GM20431 (cell line): Measurements from ENCODE around the gene PML.

Experiments
- in situ Hi-C: fragments of 300-500 bp; cut with MseI, MboI; formaldehyde crosslinking; loops from one replicate; pipeline ENCODE4 v1.15.0; 2020; ENCODE audit warnings: low sequenced_read_pairs; ENCODE audit not compliant: unreplicated experiment

The PML gene

DNA sequence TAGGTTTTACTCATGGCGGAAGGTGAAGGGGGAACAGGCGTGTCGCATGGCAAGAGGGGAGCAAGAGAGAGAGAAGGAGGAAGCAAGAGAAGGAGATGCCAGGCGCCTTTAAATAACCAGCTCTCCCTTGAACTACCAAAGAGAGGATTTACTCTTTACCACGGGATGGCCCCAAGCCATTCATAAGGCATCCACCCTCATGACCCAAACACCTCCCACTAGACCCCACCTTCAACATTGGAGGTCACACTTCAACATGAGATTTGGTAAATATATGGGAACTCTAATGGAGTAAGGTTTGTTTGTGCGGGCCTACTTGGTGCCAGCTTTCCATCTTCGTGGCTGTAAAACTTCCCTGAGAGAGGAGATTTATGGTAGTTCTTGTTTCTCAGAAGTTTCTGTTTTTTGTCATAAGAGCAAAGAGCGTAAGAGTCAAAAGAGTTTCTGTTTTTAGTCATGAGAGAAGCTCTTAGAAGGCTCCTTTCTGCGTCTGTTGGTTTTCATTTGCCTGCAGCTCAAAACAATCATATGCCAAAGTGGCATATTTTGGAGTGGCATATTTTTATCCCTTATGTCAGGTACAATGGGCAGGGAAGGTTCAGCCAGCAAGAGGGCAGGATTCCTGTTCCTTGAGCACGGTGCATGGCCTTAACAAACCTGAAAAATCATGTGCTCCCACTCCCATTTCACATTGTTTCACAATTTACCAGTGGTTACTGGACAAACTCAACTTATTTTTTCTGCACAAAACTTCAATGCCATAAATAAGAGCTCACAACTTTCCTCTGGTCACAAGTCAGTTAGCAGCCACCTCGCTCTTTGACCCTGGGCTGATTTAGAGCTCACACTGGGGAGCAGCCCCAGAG lies 12.5 kb downstream of the PML start:
- in situ Hi-C loops, result no loop called here

DNA sequence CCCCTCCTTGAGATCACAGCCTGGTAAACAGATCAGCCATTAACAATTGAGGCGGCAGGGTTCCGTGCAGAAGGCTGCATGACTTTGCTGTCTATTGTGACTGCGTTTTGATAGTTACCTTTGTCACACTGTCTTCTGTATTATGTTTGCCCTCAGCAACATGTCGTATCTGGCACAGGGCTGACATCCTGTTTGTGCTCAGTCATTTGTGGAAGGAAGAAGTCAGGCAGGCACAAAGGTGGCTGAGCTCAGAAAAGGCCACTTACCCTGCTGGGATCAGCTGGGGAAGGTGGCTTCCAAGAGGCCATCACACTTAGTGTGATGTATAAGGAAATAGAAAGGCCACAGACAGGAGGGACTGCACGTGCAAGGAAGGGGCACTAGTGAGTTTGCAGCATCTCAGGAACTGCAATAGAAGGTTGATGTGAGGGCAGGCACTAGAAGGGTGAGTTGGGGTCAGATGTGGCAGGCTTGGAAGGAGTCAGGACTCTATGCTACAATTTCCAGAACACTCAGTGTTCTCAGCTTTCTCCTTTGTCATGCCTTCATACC lies 13.4 kb downstream of the PML start:
- in situ Hi-C loops, result no loop called here

DNA sequence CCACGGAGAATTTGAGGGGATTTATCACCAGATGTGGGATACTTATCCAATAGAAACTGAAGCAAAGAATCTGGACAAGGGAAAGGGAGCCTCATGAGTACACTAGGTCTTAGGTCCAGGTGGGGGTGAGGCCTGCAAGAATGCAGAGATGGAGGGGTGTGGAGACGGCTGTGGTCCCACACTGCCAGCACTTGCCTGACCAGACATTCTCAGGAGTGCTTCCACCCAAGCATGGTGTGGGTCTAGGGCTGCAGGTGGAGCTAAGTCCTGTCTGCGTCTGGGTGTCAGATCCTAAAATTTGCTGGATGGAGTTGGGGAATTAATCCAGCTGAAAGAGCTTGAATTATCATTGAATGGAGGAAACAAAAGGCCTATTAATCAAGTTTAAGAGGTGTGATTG lies 14.4 kb downstream of the PML start:
- in situ Hi-C loops, result no loop called here

DNA sequence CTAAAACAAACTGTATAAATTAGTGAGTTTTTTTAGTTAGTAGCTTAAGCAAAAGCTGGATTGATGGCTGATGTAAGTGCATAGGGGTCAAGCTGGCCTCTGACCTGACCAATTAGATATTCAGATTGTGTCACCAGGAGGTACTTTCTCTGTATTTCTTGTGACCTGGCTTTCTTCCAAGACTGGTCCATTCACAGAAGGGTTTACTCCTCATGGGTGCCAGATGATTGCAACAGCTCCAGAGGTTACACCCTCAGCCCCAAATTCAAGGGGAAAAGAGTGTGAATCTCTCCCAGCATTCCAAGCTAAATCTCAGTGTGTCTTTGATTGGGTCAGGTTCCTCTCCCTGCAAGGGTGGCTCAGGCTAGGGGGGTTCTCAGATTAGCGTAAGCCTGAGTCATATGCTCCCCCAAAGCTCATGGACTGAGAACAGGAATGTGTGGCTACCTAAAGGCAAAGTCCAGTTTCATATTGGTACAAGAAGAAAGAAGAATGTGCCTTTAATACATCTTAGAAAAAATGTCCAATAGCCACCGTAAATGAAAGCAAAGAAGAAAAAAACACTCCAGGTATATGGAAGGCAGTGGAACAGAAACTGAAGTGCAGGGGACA lies 16.5 kb downstream of the PML start:
- in situ Hi-C loops, result no loop called here

DNA sequence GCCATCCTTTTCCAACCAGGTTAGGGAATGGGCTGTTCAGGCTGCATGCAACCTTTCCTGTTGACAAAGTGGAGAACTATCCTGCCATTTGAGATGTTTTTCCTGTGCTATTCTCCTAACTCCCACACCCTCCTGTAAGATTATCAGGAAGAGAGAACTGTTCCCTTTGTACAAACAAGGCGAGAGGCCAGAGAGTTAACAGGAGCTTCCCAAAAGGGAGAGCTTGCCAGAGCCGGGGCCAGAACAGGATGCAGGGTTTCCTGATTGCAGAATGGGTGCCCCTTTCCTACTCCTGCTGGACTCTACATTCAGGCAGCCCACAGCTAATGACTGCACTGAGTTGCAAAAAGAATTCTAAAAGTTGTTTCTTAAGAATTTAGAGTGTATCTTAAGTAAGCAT lies 17.1 kb downstream of the PML start:
- in situ Hi-C loops, result no loop called here

DNA sequence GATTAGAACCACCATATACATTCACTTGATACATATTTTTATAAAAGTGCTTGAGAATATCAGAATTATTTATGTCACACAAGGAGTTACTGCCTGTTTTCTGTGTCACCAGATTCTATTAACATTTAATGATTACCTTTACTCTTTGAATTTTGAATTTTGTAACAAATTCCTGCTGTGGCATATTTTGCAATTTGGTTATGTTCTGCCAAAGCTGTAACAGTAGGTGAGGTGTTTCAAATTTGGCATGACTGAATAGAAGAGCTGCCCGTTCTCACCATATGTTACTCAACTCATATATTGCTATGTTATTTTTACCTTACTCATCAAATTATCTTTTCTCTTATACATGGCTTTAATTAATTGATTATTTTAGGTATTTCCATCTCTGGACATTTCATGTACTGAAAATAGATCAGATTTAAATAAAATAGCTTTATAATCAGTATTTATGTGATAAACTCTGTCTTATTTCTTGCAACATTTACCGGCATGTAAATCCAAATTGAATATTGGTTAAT lies 18.9 kb downstream of the PML start:
- in situ Hi-C loops, result no loop called here

DNA sequence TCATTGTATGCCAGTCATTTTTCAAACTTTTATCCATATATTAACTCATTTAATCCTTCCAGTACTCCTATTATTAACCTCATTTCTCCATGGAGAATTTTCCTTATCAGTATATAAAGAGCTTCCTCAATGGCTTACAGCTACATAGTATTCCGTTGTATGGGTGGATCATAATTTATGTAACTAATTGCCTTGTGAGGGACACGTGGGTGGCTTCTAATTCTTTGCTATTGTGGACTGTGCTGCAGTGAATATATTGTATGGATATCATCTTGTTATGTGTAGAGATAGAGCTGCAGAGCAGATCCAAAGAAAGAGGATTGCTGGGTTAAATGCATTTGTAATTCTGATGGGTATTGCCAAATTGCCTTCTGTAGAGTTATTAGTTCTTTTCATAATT lies 25.2 kb downstream of the PML start:
- in situ Hi-C loops, result no loop called here

DNA sequence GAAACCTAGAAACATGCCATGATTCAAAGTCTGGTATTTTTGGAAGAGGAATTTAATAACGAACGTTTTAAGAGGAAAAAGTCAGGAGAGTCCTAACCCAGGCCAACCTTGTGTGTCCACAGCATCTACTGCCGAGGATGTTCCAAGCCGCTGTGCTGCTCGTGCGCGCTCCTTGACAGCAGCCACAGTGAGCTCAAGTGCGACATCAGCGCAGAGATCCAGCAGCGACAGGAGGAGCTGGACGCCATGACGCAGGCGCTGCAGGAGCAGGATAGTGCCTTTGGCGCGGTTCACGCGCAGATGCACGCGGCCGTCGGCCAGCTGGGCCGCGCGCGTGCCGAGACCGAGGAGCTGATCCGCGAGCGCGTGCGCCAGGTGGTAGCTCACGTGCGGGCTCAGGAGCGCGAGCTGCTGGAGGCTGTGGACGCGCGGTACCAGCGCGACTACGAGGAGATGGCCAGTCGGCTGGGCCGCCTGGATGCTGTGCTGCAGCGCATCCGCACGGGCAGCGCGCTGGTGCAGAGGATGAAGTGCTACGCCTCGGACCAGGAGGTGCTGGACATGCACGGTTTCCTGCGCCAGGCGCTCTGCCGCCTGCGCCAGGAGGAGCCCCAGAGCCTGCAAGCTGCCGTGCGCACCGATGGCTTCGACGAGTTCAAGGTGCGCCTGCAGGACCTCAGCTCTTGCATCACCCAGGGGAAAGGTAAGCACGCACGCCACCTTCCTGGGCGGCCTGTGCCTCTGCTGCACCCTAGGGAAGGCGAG lies 28.4 kb downstream of the PML start:
- in situ Hi-C loops, result no loop called here

DNA sequence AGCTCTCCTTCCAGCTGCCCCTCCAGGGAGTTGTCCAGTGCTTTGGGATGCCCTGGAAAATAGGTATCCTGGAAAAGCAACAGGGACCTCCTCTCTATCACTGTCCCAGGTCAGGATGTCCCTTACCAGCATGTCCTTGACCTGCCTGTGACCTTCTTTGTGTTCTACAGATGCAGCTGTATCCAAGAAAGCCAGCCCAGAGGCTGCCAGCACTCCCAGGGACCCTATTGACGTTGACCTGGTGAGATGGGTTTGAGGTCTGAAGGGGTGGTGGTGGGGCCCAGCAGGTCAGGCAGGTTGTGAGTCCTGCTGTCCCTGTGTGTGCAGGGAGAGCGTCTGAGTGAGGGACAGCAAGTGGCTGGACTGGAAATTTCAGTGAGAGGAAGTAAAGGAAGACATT lies 30.2 kb downstream of the PML start:
- in situ Hi-C loops, result no loop called here

DNA sequence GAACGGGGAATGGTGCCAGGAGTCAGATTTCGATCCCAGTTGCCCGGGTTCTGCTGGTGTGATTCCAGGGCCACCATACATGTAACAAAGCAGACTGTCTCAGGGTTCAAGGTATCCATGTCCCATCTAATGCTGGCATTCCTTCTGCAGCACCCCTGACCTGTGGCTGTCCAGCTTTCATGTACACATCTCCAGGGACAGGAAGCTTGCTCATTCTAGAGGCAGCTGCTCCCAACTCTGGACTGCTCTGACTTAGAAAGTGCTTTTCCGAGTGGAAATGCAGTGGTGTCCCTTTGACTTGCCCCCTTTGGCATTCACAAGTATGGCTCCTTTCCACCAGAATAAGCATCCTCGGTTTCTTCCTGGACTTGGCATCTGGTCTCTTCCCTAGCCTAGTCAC lies 30.9 kb downstream of the PML start:
- in situ Hi-C loops, result no loop called here

DNA sequence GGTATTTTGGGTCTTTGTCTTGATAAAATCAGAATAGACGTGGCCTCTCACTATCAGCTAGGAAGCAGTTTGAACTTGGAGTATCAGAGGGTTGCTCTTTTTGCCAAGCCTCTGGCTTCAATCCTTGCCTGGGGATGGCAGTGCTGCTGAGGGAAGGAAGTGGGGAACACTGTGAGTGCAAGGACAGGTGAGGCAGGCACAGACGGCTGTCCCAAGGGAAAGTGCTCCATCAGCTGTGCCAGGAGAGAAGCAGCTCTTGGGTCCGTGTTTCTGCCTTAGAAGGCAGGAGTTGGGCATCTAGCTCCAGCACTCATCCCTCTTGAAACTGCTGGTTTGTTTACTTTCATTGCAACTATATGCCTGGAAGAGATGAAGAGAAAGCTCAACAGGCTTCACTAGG lies 33.2 kb downstream of the PML start:
- in situ Hi-C loops, result no loop called here

DNA sequence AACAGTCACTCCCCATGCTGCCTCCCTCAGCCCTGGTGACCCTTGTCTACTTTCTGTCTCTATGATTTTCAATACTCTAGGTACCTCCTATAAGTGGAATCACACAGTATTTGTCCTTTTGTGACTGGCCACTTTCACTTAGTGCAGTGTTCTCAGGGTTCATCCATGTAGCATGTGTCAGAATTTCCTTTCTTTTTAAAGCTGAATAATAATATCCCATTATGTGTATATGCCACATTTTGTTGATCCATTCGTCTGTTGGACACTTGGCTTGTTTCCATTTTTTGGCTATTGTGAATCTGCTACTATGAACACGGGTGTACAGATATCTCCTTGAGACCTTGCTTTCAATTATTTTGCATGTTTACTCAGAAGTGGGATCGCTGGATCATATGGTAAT lies 34.1 kb downstream of the PML start:
- in situ Hi-C loops, result no loop called here

DNA sequence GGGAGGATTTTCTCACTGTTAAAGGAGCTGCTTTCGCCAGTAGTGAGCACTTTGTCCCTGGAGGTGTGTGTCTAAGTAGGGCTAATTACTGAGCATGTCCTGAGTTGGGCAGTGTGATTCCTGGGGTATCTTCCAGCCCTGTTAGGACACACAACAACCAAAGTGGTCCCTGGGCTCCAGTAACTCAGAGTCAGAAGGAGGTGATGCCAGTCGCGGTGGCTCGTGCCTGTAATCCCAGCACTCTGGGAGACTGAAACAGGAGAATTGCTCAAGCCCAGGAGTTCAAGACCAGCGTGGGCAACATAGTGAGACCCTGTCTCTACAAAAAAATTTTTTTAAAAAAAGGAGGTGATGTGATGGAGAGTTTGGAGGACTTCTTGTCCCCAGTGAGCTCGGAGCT lies 37.5 kb downstream of the PML start:
- in situ Hi-C loops, result no loop called here

DNA sequence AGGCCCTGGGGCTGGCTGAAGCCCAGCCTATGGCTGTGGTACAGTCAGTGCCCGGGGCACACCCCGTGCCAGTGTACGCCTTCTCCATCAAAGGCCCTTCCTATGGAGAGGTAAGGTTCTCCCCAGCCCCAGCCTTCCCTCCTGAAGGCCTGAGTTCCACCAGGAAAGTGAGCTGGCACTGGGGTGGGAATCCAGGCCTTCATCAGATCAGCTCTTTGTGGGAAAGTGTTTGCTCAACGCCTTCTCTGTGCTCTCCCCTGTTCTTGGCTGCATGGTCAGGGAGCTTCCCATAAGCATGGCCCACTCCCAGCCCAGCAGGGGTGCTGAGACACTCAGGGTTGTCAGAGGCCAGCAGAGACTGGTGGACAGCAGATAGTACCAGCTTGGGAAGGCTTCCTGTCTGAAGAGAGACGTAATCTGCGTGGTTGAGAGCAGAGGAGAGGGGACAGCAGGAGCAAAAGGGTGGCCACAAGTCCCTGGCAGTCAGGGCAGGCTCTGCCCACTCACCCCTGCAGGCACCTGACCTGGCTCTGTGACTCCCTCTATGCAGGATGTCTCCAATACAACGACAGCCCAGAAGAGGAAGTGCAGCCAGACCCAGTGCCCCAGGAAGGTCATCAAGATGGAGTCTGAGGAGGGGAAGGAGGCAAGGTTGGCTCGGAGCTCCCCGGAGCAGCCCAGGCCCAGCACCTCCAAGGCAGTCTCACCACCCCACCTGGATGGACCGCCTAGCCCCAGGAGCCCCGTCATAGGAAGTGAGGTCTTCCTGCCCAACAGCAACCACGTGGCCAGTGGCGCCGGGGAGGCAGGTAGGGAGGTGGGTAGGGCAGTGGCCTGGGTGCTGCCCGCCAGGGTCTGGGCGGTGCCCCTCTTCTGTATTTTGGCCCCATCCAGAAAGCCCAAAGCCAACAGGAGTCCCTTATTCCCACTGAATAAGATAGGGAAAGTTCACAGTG lies 38.4 kb downstream of the PML start:
- in situ Hi-C loops, result no loop called here

DNA sequence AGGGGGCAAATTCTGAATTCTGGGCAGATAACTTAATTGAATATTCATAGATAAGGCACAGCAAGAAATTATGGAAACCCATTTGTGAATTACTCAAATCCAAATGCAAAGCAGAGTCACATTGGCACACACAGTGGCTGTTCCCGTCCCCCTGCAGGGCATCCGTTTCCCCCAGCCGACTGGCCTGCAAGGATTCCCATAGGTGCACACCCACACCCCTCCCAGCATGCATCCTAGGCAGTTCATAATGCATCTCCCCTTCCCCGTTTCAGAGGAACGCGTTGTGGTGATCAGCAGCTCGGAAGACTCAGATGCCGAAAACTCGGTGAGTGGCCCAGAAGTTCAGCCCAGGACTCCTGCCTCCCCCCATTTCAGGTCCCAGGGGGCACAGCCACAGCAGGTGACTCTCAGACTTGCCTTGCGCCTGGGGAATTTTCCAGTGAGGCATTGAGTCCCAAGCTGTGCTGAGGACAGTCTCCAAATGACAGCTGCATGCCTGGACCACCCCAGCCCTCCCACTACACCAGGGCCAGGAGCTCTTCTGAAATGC lies 39.8 kb downstream of the PML start:
- in situ Hi-C loops, result no loop called here

DNA sequence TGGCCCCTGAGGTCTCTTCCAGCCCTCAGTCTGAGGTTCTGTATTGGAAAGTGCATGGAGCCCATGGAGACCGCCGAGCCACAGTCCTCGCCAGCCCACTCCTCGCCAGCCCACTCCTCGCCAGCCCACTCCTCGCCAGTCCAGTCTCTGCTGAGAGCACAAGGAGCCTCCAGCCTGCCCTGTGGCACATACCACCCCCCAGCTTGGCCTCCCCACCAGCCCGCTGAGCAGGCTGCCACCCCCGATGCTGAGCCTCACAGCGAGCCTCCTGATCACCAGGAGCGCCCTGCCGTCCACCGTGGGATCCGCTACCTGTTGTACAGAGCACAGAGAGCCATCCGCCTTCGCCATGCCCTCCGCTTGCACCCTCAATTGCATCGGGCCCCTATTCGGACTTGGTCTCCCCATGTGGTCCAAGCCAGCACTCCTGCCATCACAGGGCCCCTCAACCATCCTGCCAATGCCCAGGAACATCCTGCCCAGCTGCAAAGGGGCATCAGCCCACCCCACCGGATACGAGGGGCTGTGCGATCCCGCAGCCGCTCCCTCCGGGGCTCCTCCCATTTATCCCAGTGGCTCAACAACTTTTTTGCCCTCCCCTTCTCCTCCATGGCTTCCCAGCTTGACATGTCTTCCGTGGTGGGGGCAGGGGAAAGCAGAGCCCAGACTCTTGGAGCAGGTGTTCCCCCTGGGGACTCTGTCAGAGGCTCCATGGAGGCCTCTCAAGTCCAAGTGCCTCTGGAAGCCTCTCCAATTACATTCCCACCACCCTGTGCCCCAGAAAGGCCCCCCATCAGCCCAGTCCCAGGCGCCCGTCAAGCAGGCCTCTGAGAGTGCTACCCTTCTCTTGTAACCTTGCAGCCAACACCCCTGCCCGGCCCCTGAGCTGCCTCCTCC lies 40.9 kb downstream of the PML start:
- in situ Hi-C loops, result no loop called here

DNA sequence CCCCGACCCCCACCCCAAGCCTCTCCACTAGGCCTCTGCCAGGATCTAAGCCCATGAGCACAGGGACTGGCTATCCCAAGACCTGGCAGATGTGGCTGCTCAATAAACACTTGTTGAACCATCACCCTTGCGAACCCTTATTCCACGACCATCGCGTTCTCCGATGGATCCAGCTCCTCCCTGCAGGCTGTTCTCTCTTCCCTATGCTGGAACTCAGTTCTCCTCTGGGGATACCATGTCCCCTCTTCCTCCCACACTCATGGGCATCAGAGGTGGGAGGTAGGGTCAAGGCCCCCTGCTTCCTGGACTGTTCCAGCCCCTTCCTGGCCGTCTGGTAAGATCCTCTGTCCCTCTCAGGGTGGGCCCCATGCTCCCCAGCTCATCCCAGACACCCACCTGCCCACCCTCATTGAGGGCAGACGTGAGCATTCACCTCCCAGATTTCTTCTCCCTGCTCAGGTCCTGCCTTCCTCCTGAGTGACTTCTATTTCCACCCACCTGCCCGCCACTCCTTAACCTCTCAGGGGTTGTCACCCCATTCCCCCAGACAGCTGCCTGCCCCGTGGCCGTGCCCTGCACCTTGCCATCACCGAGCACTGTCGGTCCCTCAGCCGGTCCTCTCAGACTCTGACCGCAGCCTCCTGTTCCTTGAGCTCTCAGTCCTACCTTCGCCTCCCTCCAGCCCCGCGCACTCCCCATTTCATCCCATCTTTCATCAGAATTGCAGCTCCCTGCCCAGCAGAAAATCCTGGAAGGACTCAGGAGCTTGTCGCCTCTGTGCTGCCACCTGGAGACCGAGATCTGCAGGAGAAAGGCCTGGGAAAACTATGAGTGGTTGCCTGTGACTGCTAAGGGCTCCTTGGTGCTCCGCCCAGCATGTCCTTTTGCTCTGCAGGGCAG lies 42.0 kb downstream of the PML start:
- in situ Hi-C loops, result no loop called here
